Measurements from ENCODE around the gene EVC2. TPM values are rescaled to one million over a fixed set of nuclear protein-coding genes. Genes with fewer than 3 reads are reported as not detected.
"Not testable (repeated sequence)": the region's sequence is repeated elsewhere in the genome, so short reads cannot be mapped to it uniquely, and the experiment has no call there.

Gene EVC2
- total and polyA plus RNA-seq, 5 experiments from 2014 or later, result 0.11 to 0.20 TPM; not detected in 3

- Mint-ChIP-seq H3K9me3 (peaks cover 0 to 2% (median 0%) of the 10 kb centered on the region in 9 donors), H3K36me3 (no peaks in the 10 kb centered on the region), H3K4me1 (no peaks in the 10 kb centered on the region), H3K27me3 (peaks cover 0 to 22% (median 3%) of the 10 kb centered on the region in 5 donors), H3K4me3 (no peak overlapping the region), H3K27ac (no peak overlapping the region)
- DNase-seq (no peak), ATAC-seq (no peak)
- POLR2A ChIA-PET, result no interaction called here
These were observed 27.1 kb upstream of the EVC2 start for GRCh38 chr4:5735463-5735862.

GRCh38 chr4:5734853-5735252, 26.5 kb upstream of the EVC2 start:
- DNase-seq (no peak), ATAC-seq (no peak)
- Mint-ChIP-seq H3K4me3 (no peak overlapping the region), H3K4me1 (no peaks in the 10 kb centered on the region), H3K36me3 (no peaks in the 10 kb centered on the region), H3K9me3 (peaks cover 0 to 2% (median 0%) of the 10 kb centered on the region in 9 donors), H3K27me3 (peaks cover 0 to 23% (median 3%) of the 10 kb centered on the region in 5 donors), H3K27ac (no peak overlapping the region)
- POLR2A ChIA-PET, result no interaction called here

GRCh38 chr4:5732158-5732557, 23.8 kb upstream of the EVC2 start:
- Mint-ChIP-seq H3K4me1 (no peaks in the 10 kb centered on the region), H3K27me3 (peaks cover 0 to 24% (median 3%) of the 10 kb centered on the region in 5 donors)

GRCh38 chr4:5730993-5731990, 22.9 kb upstream of the EVC2 start:
- POLR2A ChIA-PET, result no interaction called here
- Mint-ChIP-seq H3K4me3 (no peak overlapping the region), H3K27ac (no peak overlapping the region), H3K4me1 (no peaks in the 10 kb centered on the region), H3K36me3 (no peaks in the 10 kb centered on the region), H3K27me3 (peaks cover 0 to 24% (median 3%) of the 10 kb centered on the region in 5 donors), H3K9me3 (peaks cover 0 to 6% (median 0%) of the 10 kb centered on the region in 9 donors)
- no peak for ATAC-seq
- DNase-seq, result no peak

More at GRCh38 chr4:5732158-5732557, 23.8 kb upstream of the EVC2 start:
- POLR2A ChIA-PET, result no interaction called here
- Mint-ChIP-seq H3K9me3 (peaks cover 0 to 6% (median 0%) of the 10 kb centered on the region in 9 donors), H3K27ac (no peak overlapping the region), H3K36me3 (no peaks in the 10 kb centered on the region), H3K4me3 (no peak overlapping the region)
- ATAC-seq (no peak), DNase-seq (no peak)

GRCh38 chr4:5730436-5730835, 22.1 kb upstream of the EVC2 start:
- ATAC-seq, result no peak
- Mint-ChIP-seq H3K36me3 (no peaks in the 10 kb centered on the region), H3K9me3 (peaks cover 0 to 6% (median 0%) of the 10 kb centered on the region in 9 donors), H3K27me3 (peaks cover 0 to 24% (median 3%) of the 10 kb centered on the region in 5 donors), H3K4me1 (no peaks in the 10 kb centered on the region), H3K4me3 (no peak overlapping the region), H3K27ac (no peak overlapping the region)
- no peak for DNase-seq
- POLR2A ChIA-PET, result no interaction called here

GRCh38 chr4:5728412-5728811, 20.1 kb upstream of the EVC2 start:
- DNase-seq, POLR2A ChIA-PET, H3K4me1 Mint-ChIP-seq, H3K9me3 Mint-ChIP-seq, H3K27ac Mint-ChIP-seq, H3K36me3 Mint-ChIP-seq, ATAC-seq, H3K4me3 Mint-ChIP-seq: not testable (repeated sequence)
- peaks cover 0 to 17% (median 2%) of the 10 kb centered on the region in 5 donors for H3K27me3 Mint-ChIP-seq

- DNase-seq (no peak), ATAC-seq (no peak)
- POLR2A ChIA-PET, result no interaction called here
- no peak overlapping the region for H3K4me3 Mint-ChIP-seq
- peaks cover 0 to 6% (median 0%) of the 10 kb centered on the region in 9 donors for H3K9me3 Mint-ChIP-seq
- H3K36me3 Mint-ChIP-seq, result no peaks in the 10 kb centered on the region
- H3K27ac Mint-ChIP-seq, result no peak overlapping the region
- peaks cover 0 to 10% (median 3%) of the 10 kb centered on the region in 5 donors for H3K27me3 Mint-ChIP-seq
- peaks cover 0 to 3% (median 0%) of the 10 kb centered on the region in 4 donors for H3K4me1 Mint-ChIP-seq
These were observed 16.0 kb upstream of the EVC2 start for GRCh38 chr4:5724377-5724776.

- peaks cover 0 to 14% (median 4%) of the 10 kb centered on the region in 9 donors for H3K9me3 Mint-ChIP-seq
- no peak overlapping the region for H3K27ac Mint-ChIP-seq
These were observed 14.0 kb upstream of the EVC2 start for GRCh38 chr4:5722328-5722727.

GRCh38 chr4:5721923-5722322, 13.6 kb upstream of the EVC2 start:
- ATAC-seq, result no peak
- H3K4me3 Mint-ChIP-seq, result no peak overlapping the region

More at GRCh38 chr4:5722328-5722727, 14.0 kb upstream of the EVC2 start:
- Mint-ChIP-seq H3K36me3 (peaks cover 0 to 5% (median 0%) of the 10 kb centered on the region in 3 donors), H3K4me3 (no peak overlapping the region), H3K27me3 (peaks cover 0 to 28% (median 7%) of the 10 kb centered on the region in 5 donors), H3K4me1 (peaks cover 0 to 3% (median 0%) of the 10 kb centered on the region in 4 donors)
- POLR2A ChIA-PET, result no interaction called here
- no peak for ATAC-seq
- no peak for DNase-seq

GRCh38 chr4:5720980-5721379, 12.6 kb upstream of the EVC2 start:
- peaks cover 0 to 28% (median 7%) of the 10 kb centered on the region in 5 donors for H3K27me3 Mint-ChIP-seq

More at GRCh38 chr4:5721923-5722322, 13.6 kb upstream of the EVC2 start:
- DNase-seq, result no peak
- POLR2A ChIA-PET, result no interaction called here
- no peak overlapping the region for H3K27ac Mint-ChIP-seq
- peaks cover 0 to 3% (median 0%) of the 10 kb centered on the region in 4 donors for H3K4me1 Mint-ChIP-seq
- H3K36me3 Mint-ChIP-seq, result peaks cover 0 to 9% (median 0%) of the 10 kb centered on the region in 3 donors
- peaks cover 0 to 16% (median 8%) of the 10 kb centered on the region in 9 donors for H3K9me3 Mint-ChIP-seq
- H3K27me3 Mint-ChIP-seq, result peaks cover 0 to 28% (median 7%) of the 10 kb centered on the region in 5 donors

GRCh38 chr4:5720157-5720850, 11.9 kb upstream of the EVC2 start:
- H3K4me3 Mint-ChIP-seq, result no peak overlapping the region
- H3K4me1 Mint-ChIP-seq, result peaks cover 0 to 3% (median 0%) of the 10 kb centered on the region in 4 donors
- H3K27me3 Mint-ChIP-seq, result peaks cover 0 to 28% (median 7%) of the 10 kb centered on the region in 5 donors
- H3K9me3 Mint-ChIP-seq, result peaks cover 0 to 29% (median 13%) of the 10 kb centered on the region in 9 donors
- POLR2A ChIA-PET, result no interaction called here
- DNase-seq, result no peak
- ATAC-seq, result no peak
- peaks cover 0 to 13% (median 0%) of the 10 kb centered on the region in 3 donors for H3K36me3 Mint-ChIP-seq
- no peak overlapping the region for H3K27ac Mint-ChIP-seq

More at GRCh38 chr4:5720980-5721379, 12.6 kb upstream of the EVC2 start:
- DNase-seq (no peak), ATAC-seq (no peak)
- POLR2A ChIA-PET, result no interaction called here
- no peak overlapping the region for H3K27ac Mint-ChIP-seq
- H3K4me3 Mint-ChIP-seq, result no peak overlapping the region
- H3K4me1 Mint-ChIP-seq, result peaks cover 0 to 3% (median 0%) of the 10 kb centered on the region in 4 donors
- H3K36me3 Mint-ChIP-seq, result peaks cover 0 to 12% (median 0%) of the 10 kb centered on the region in 3 donors
- H3K9me3 Mint-ChIP-seq, result peaks cover 0 to 23% (median 11%) of the 10 kb centered on the region in 9 donors

GRCh38 chr4:5719350-5720055, 11.1 kb upstream of the EVC2 start:
- no peak overlapping the region for H3K4me3 Mint-ChIP-seq
- DNase-seq (no peak), ATAC-seq (no peak)
- peaks cover 0 to 3% (median 0%) of the 10 kb centered on the region in 4 donors for H3K4me1 Mint-ChIP-seq
- H3K27ac Mint-ChIP-seq, result no peak overlapping the region
- POLR2A ChIA-PET, result no interaction called here
- peaks cover 0 to 20% (median 0%) of the 10 kb centered on the region in 3 donors for H3K36me3 Mint-ChIP-seq
- peaks cover 0 to 28% (median 7%) of the 10 kb centered on the region in 5 donors for H3K27me3 Mint-ChIP-seq
- peaks cover 0 to 37% (median 18%) of the 10 kb centered on the region in 9 donors for H3K9me3 Mint-ChIP-seq
